Hepatic stellate cell (primary cell): ENCODE measurements around the gene ERP29.
"Not testable (repeated sequence)": the region's sequence is repeated elsewhere in the genome, so short reads cannot be mapped to it uniquely, and the experiment has no call there.

ENCODE experiments used
- DNase-seq: peaks from one replicate; pipeline ENCODE4 v3.0.0; 2011; ENCODE audit warnings: low spot score

The ERP29 gene

DNA sequence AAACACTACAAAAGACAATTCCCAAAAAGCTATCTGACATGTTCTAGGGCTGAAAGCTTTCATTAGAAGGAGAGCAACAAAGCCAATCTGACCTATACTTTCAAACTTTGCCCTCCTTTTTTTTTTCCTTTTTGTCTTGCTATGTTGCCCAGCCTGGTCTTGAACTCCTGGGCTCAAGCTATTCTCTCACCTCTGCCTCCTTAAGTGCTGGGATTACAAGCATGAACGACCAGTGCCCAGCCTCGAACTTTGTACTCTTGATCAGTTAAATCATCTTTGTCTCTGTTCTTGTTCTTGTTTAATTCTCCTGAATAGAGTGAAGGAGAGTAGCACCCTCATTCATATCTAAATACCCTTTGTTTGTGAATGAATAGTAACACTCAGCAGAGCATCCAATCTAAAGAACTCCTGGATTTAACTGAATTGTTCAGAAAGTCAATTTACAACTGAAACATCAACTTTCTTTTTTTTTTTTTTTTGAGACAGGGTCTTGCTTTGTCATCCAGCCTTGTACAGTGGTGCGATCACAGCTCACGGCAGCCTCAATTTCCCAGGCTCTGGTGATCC is 22.1 kb downstream of the ERP29 start:
- DNase-seq: no peak

GRCh38 chr12:112036614-112037013 is 23.4 kb downstream of the ERP29 start:
- not testable (repeated sequence) for DNase-seq

DNA sequence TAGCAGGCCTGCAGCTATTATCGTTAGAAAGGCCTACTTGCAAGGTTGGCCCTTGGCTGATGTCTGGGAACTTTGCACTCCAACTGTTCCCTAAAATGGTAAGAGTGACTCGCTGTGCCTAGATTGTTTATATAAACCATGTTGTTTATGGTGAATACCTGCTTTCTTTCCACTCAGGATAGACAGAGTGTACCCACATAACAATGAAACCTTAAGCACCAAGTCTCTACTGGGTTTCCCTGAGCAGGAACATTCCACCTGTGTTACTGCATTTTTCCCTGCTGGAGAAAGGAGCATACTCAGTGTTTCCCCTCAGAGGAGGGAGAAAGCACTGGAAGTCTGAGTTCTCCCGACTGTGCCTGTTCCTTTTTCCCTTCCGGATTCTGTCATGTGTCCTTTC is 32.8 kb downstream of the ERP29 start:
- no peak for DNase-seq

DNA sequence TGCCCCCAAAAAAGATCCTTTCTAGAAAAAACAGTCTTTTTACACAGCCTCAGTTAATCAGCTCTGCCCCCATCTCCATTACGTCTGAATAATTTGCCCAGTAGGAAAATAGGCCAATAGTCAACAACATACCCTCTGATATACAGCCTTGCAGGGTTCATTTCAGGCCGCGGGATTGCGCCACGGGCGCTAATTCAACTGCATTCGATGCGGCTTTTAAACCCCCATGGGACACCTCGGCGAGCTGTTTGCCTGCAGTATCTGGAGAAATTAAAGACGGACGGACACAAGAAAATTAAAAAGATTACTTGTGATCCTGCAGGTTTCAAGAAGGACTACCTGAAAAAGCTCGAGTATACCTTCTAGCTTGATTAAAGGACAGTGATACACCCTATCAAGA is 36.1 kb downstream of the ERP29 start:
- DNase-seq: no peak

DNA sequence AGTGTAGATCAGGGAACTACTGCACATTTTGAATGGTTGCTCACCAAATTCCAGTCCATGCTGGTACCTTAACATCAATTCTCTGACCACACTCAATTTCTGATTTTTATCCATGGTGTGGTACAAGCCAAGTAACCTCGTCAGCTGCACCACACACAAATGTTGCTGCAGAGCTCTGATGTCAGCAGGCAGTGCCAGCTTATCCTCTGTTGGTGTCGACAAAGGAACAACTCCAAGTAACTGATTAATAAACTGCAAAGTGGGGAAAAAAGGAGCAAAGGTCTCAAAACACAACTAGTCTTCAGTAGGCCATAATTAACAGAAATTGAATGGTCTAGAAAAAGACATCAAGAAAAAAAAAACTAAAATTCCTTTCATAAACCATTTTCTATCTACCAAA is 47.9 kb downstream of the ERP29 start:
- DNase-seq: no peak

DNA sequence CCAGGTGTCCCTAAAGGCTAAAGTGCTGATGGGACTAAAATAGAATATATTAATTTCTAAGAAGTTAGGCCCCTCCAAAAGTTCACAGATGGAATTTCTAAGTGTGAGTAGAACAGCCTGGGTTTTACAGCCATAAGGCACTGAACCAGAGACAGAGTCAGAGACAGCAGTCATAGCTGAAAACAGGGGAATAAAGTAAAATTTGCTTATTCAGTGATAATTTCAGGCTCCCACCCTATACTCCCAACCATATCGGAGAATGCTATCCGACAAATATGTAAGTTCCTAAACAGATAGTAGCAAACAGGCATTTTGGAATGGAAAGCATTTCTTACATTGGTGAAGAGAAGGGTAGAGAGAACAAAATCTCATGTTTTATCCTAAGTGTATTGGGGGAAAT is 50.0 kb downstream of the ERP29 start:
- DNase-seq: no peak

- DNase-seq: no peak
Measured at GRCh38 chr12:112066566-112066965, 53.3 kb downstream of the ERP29 start.
